HepG2 (cell line): Measurements from ENCODE around the gene RASGRF1. TPM values are rescaled to one million over a fixed set of nuclear protein-coding genes. Genes with fewer than 3 reads are reported as not detected.

Source experiments
- ATAC-seq: fragments of 200-7000 bp; cut with Tn5 transposase; 3 replicates; pipeline ENCODE4 v1.9.1; 2020; ENCODE audit warnings: mild to moderate bottlenecking, moderate library complexity
- BruUV-seq: library from RNA; stranded (reverse); fragments of 400-500 nt; replicated peaks from 2 replicates; lab custom pipeline; 2021; lab: Mats Ljungman, UMichigan
- CTCF ChIA-PET: fragments of 300-600 bp; formaldehyde crosslinking; extraction: SDS; loops from one replicate; lab custom pipeline; 2021; ENCODE audit warnings: low total read pairs, inconsistent platforms, low intra/inter-chr PET ratio; lab: Yijun Ruan, JAX
- POLR2A ChIA-PET: fragments of 350-600 bp; sonication (Branson Sonifier 250); formaldehyde crosslinking; loops from one replicate; lab custom pipeline; 2020; ENCODE audit warnings: antibody characterized with exemption, inconsistent platforms; lab: Yijun Ruan, JAX
- DNase-seq: peaks from one replicate; pipeline ENCODE4 v3.0.0-alpha.2; 2015; ENCODE audit warnings: low spot score
- FAIRE-seq: peaks from 3 replicates; lab custom pipeline; 2011; peaks lifted over from hg19 to GRCh38; lab: Jason Lieb, UNC
- H2AFZ ChIP-seq: one replicate; pipeline ENCODE4 v1.6.1; 2011; ENCODE audit warnings: low read length, inconsistent platforms
- H3K27ac ChIP-seq: fragments of 300-600 bp; 3 replicates; pipeline ENCODE4 v1.8.0; 2011; ENCODE audit warnings: mixed run types, mild to moderate bottlenecking, mixed read lengths, low read length, inconsistent platforms; ENCODE audit not compliant: insufficient read depth; ENCODE audit errors: extremely low read length
- H3K27me3 ChIP-seq, 2 experiments: fragments of 200-600 bp in 1 of 2; 2 replicates in 1 of 2; 3 replicates in 1 of 2; pipeline versions ENCODE4 v1.6.0 to v1.8.0; 2011; ENCODE audit warnings: low read length in 2 of 2, mild to moderate bottlenecking in 2 of 2, moderate library complexity in 2 of 2, inconsistent platforms in 1 of 2; ENCODE audit not compliant: insufficient read depth in 2 of 2, control insufficient read depth in 1 of 2
- H3K36me3 ChIP-seq, 2 experiments: fragments of 200-600 bp in 1 of 2; replicated peaks in 1 of 2; 2 replicates in 1 of 2; 3 replicates in 1 of 2; pipeline versions ENCODE4 v1.5.1 to v1.8.0; 2011; ENCODE audit warnings: low read length in 2 of 2, inconsistent platforms in 1 of 2; ENCODE audit not compliant: insufficient read depth in 2 of 2, control insufficient read depth in 1 of 2
- H3K4me1 ChIP-seq: 2 replicates; pipeline ENCODE4 v1.5.1; 2012; ENCODE audit warnings: low read length, inconsistent platforms; ENCODE audit not compliant: insufficient read depth
- H3K4me2 ChIP-seq: 2 replicates; pipeline ENCODE4 v1.6.0; 2011; ENCODE audit warnings: low read depth, low read length, inconsistent platforms
- H3K4me3 ChIP-seq, 3 experiments: fragments of 200-600 bp in 1 of 3; sonication (generic), shearing (Covaris generic) in 1 of 3; replicated peaks in 1 of 3; 2 replicates each; pipeline ENCODE4 v1.5.1; 2011 to 2016; ENCODE audit warnings: low read length in 3 of 3, inconsistent platforms in 2 of 3, low read depth in 2 of 3, mild to moderate bottlenecking in 2 of 3, control low read depth in 1 of 3, mixed read lengths in 1 of 3; ENCODE audit not compliant: insufficient read depth in 1 of 3
- H3K79me2 ChIP-seq: one replicate; pipeline ENCODE4 v1.6.1; 2011; ENCODE audit warnings: low read length, inconsistent platforms; ENCODE audit not compliant: insufficient read depth
- H3K9ac ChIP-seq: 2 replicates; pipeline ENCODE4 v1.6.0; 2011; ENCODE audit warnings: mild to moderate bottlenecking, low read depth, low read length, inconsistent platforms; ENCODE audit not compliant: insufficient read depth
- H3K9me3 ChIP-seq: 2 replicates; pipeline ENCODE4 v1.5.1; 2012; ENCODE audit warnings: mild to moderate bottlenecking, low read length
- H4K20me1 ChIP-seq: 2 replicates; pipeline ENCODE4 v1.6.0; 2011; ENCODE audit warnings: inconsistent platforms, mild to moderate bottlenecking, low read length, moderate library complexity; ENCODE audit not compliant: insufficient read depth
- AKAP8 ChIP-seq: sonication (generic); formaldehyde crosslinking; IDR thresholded peaks from 2 replicates; pipeline ENCODE4 v1.5.1; 2020; ENCODE audit warnings: mild to moderate bottlenecking, missing genetic modification reagents
- ARNT ChIP-seq: fragments of 450-650 bp; IDR thresholded peaks from 2 replicates; pipeline ENCODE4 v1.6.1; 2017
- HDAC2 ChIP-seq: sonication (generic); formaldehyde crosslinking; IDR thresholded peaks from 2 replicates; pipeline ENCODE4 v1.4.0; 2020; ENCODE audit warnings: missing genetic modification reagents
- HOXA7 ChIP-seq: sonication (generic); formaldehyde crosslinking; IDR thresholded peaks from 2 replicates; pipeline ENCODE4 v1.8.1; 2022; ENCODE audit warnings: mild to moderate bottlenecking, missing genetic modification reagents, moderate library complexity
- KIAA2018 ChIP-seq: sonication (generic); formaldehyde crosslinking; IDR thresholded peaks from 2 replicates; pipeline ENCODE4 v1.5.0; 2020; ENCODE audit warnings: mild to moderate bottlenecking, missing genetic modification reagents, borderline replicate concordance
- MAZ ChIP-seq, 2 experiments: sonication (generic) in 1 of 2; formaldehyde crosslinking in 1 of 2; IDR thresholded peaks; 2 replicates each; pipeline versions ENCODE4 v1.5.0 to v1.6.1; 2012 to 2020; ENCODE audit warnings: low read depth in 2 of 2, mild to moderate bottlenecking in 2 of 2, borderline replicate concordance in 1 of 2, improper control_type of control experiment in 1 of 2, low read length in 1 of 2, missing genetic modification reagents in 1 of 2, moderate library complexity in 1 of 2
- SALL2 ChIP-seq: sonication (generic); formaldehyde crosslinking; IDR thresholded peaks from 2 replicates; pipeline ENCODE4 v1.8.1; 2023; ENCODE audit warnings: mild to moderate bottlenecking, missing genetic modification reagents, inconsistent platforms
- SMC3 ChIP-seq: IDR thresholded peaks from 2 replicates; pipeline ENCODE4 v1.6.1; 2011; ENCODE audit warnings: low read length, improper control_type of control experiment
- SMYD3 ChIP-seq: sonication (generic); formaldehyde crosslinking; IDR thresholded peaks from 2 replicates; pipeline ENCODE4 v1.8.1; 2023; ENCODE audit warnings: mild to moderate bottlenecking, missing genetic modification reagents
- TEAD2 ChIP-seq: sonication (generic); formaldehyde crosslinking; IDR thresholded peaks from 2 replicates; pipeline ENCODE4 v1.9.0; 2021; ENCODE audit warnings: missing genetic modification reagents
- THAP11 ChIP-seq: IDR thresholded peaks from 2 replicates; pipeline ENCODE4 v1.6.1; 2016; ENCODE audit warnings: missing biosample characterization, missing genetic modification reagents
- THAP8 ChIP-seq: sonication (generic); formaldehyde crosslinking; IDR thresholded peaks from 2 replicates; pipeline ENCODE4 v1.5.1; 2020; ENCODE audit warnings: missing genetic modification reagents, mild to moderate bottlenecking, borderline replicate concordance
- ZC3H4 ChIP-seq: sonication (generic); formaldehyde crosslinking; IDR thresholded peaks from 2 replicates; pipeline ENCODE4 v1.4.0; 2020; ENCODE audit warnings: missing genetic modification reagents, borderline replicate concordance
- ZFAT ChIP-seq: sonication (generic); formaldehyde crosslinking; conservative IDR thresholded peaks from 2 replicates; pipeline ENCODE4 v1.8.1; 2023; ENCODE audit warnings: missing genetic modification reagents, inconsistent platforms
- WGBS: methylation state at CpG from one replicate; pipeline ENCODE4 v1.1.6; 2017; ENCODE audit warnings: low lambda C conversion rate; 5-methylcytosine and 5-hydroxymethylcytosine counted together
- in situ Hi-C: cut with HindIII; loops from 2 replicates; pipeline ENCODE4 v1.10.0; 2017; ENCODE audit warnings: low pct_unique_long_range_greater_than_20kb; ENCODE audit not compliant: extremely low pct_ligation_motif_present
- intact Hi-C: fragments of 100-400 bp; cut with micrococcal nuclease; formaldehyde crosslinking; loops from one replicate; pipeline ENCODE4 v1.10.0; 2022; ENCODE audit not compliant: unreplicated experiment
- polyA plus RNA-seq, 8 experiments: library from polyadenylated mRNA; depleted of rRNA in 3 of 8; stranded (reverse) in 7 of 8; unstranded in 1 of 8; fragments of >200 nt; fragmentation: Illumina TruSeq in 4 of 8; extraction: Trizol in 4 of 8; gene quantifications; 2 replicates each; pipeline versions ENCODE4 v1.2.1 to v1.2.3, GENCODE V29; 2011 to 2016; ENCODE audit warnings: low read depth in 4 of 8, missing spikeins in 1 of 8, mixed read lengths in 1 of 8; ENCODE audit not compliant: insufficient read depth in 1 of 8
- total RNA-seq, 5 experiments: library from RNA; depleted of rRNA; stranded (reverse); fragments of >200 nt; fragmentation: Illumina TruSeq; extraction: Trizol; gene quantifications; 2 replicates each; pipeline ENCODE4 v1.2.3, GENCODE V29; 2016; ENCODE audit warnings: low read depth in 1 of 5
- TF ChIP-seq, protein P1 (sequence below): sonication (generic); formaldehyde crosslinking; IDR thresholded peaks from 2 replicates; pipeline ENCODE4 v1.4.0; 2020; ENCODE audit warnings: missing genetic modification reagents, low read depth, mild to moderate bottlenecking, borderline replicate concordance

RASGRF1 gene
- total and polyA plus RNA-seq, 2 of the 13 experiments (the other 11 are each of a cell fraction or from before 2014, with no cell fraction given), result 0.55 to 3.0 TPM

GRCh38 chr15:78934655-78935023 lies 155.9 kb downstream of the RASGRF1 start:
- intact Hi-C loops (no loop called here), in situ Hi-C loops (no loop called here)
- Histone ChIP-seq H3K36me3 (peaks cover 32 to 68% of the 10 kb centered on the region in 2 experiments), H3K27me3 (no peaks in the 10 kb centered on the region), H3K9me3 (no peaks in the 10 kb centered on the region), H3K79me2 (no peaks in the 10 kb centered on the region), H3K4me1 (no peaks in the 10 kb centered on the region), H2AFZ (no peak overlapping the region), H3K27ac (no peak overlapping the region), H4K20me1 (no peaks in the 10 kb centered on the region), H3K4me2 (no peak overlapping the region), H3K4me3 (no peak overlapping the region), H3K9ac (no peak overlapping the region)
- no peak for FAIRE-seq
- ChIA-PET CTCF (no interaction called here), POLR2A (no interaction called here)
- no peak for DNase-seq
- WGBS, result 97% methylated on average over 5 of the region's 5 CpGs
- no peak for ATAC-seq
- BruUV-seq, result no TSS peak
- TF ChIP-seq SMYD3 (CRISPR knock-in tag) (no peak), THAP8 (CRISPR knock-in tag) (no peak), KIAA2018 (CRISPR knock-in tag) (no peak), SMC3 (no peak), AKAP8 (CRISPR knock-in tag) (no peak), MAZ (IDR thresholded peaks at IDR 0.05; ENCODE audit: borderline replicate concordance, low read depth, low read length) (no peak), MAZ (CRISPR knock-in tag; IDR thresholded peaks at IDR 0.05; ENCODE audit: low read depth) (no peak), TEAD2 (CRISPR knock-in tag) (no peak), ZC3H4 (CRISPR knock-in tag) (no peak), SALL2 (CRISPR knock-in tag) (no peak), ARNT (no peak), HDAC2 (no peak), THAP11 (CRISPR knock-in tag) (no peak), ZFAT (CRISPR knock-in tag) (no peak), HOXA7 (no peak)
- TF ChIP-seq, protein P1, sequence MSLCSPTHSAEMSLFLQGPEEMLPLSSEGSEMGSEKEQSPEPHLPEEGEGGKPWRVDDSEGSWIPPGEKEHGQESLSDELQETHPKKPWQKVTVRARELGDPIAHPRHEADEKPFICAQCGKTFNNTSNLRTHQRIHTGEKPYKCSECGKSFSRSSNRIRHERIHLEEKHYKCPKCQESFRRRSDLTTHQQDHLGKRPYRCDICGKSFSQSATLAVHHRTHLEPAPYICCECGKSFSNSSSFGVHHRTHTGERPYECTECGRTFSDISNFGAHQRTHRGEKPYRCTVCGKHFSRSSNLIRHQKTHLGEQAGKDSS (CRISPR knock-in tag), result no peak
